Uterus (tissue), 4 donors: ENCODE data around the gene PTPRN2. TPM values are rescaled to one million over a fixed set of nuclear protein-coding genes. Genes with fewer than 3 reads are reported as not detected.

Experiments used
- DNase-seq, 2 donors: peaks; one replicate each; pipeline ENCODE4 v3.0.0-alpha.2; 2019 to 2020
- H3K27ac ChIP-seq, 2 donors: fragments of 200-600 bp; sonication (generic); 1 replicate in 1 of 2; 2 replicates in 1 of 2; pipeline ENCODE4 v1.5.1; 2016 to 2018
- H3K27me3 ChIP-seq, 2 donors: fragments of 200-600 bp; sonication (generic); one replicate each; pipeline ENCODE4 v1.5.1; 2018 to 2019; ENCODE audit warnings: control low read depth in 1 of 2
- H3K36me3 ChIP-seq, 2 donors: fragments of 200-600 bp; sonication (generic); one replicate each; pipeline ENCODE4 v1.5.1; 2019; ENCODE audit warnings: control low read depth in 1 of 2
- H3K4me1 ChIP-seq, 2 donors: fragments of 200-600 bp; sonication (generic); one replicate each; pipeline ENCODE4 v1.5.1; 2018 to 2019; ENCODE audit warnings: control low read depth in 1 of 2
- H3K4me3 ChIP-seq, 2 donors: fragments of 200-600 bp; sonication (generic); 1 replicate in 1 of 2; 2 replicates in 1 of 2; pipeline ENCODE4 v1.5.1; 2018 to 2019; ENCODE audit warnings: mild to moderate bottlenecking in 1 of 2
- H3K9me3 ChIP-seq, 2 donors: fragments of 200-600 bp; sonication (generic); one replicate each; pipeline ENCODE4 v1.5.1; 2019; ENCODE audit warnings: control low read depth in 1 of 2
- POLR2A ChIP-seq, 2 donors: fragments of 450-650 bp; IDR thresholded peaks; one replicate each; pipeline ENCODE4 v1.6.1; 2016; ENCODE audit warnings: antibody characterized with exemption in 2 of 2, mild to moderate bottlenecking in 1 of 2, moderate library complexity in 1 of 2
- intact Hi-C: fragments of 100-400 bp; cut with DNase I; formaldehyde crosslinking; loops from one replicate; pipeline ENCODE4 v1.15.1; 2023; ENCODE audit warnings: low total_unique reads
- total RNA-seq, 4 donors: library from RNA; depleted of rRNA in 3 of 4; stranded (reverse); fragments of >200 nt in 3 of 4; gene quantifications; one replicate each; pipeline versions ENCODE4 v1.1.0 to v1.2.4, GENCODE V29; 2014 to 2023
- TF ChIP-seq, protein P1 (sequence below), 4 experiments: fragments of 200-600 bp in 2 of 4; fragments of 450-650 bp in 2 of 4; sonication (generic) in 2 of 4; IDR thresholded peaks; one replicate each; pipeline ENCODE4 v1.5.1; 2016 to 2019; ENCODE audit warnings: antibody characterized with exemption in 4 of 4, mild to moderate bottlenecking in 2 of 4, moderate library complexity in 1 of 4
- donor health status: DM: yes; HTN: yes; CAD: no.

PTPRN2 gene
- total RNA-seq, 4 donors from 2014 or later = 1.2 to 5.2 (median 2.3) TPM

DNA sequence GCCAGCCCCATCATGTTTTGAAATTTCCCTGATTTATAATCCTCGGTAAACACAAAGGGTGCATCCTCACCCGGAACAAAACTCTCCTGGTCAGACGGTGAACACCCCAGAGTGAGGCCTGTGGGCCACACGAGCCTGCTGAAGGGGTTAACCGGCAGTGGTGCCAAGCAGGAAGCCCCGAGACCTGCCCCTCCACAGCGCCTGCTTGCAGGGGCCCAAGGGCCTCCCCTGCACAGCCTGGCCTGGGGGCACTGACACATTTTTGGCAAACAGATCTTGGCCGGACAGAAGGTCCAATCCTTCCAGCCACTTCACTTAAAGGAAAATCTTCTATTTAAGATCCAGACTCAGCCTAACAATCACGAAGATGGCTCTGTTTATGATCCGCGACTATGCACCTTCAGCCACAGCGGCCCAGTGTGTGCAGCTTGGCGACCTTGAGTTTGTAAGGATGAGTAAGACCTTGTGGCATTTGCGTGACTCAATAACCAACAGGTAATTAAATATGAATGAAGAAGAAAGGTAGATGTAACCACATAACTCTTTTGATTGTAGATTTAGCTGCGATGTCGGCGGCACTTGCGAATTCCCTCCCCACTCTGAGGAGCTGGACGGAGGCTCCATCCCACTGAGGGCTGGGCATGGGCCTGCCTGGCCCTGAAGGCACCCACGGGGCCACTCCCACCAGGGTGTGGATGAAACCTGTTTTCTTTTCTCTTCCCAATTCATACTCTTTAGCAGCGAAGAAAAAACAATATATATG is 922.6 kb downstream of the PTPRN2 start:
- TF ChIP-seq POLR2A (IDR thresholded peaks at IDR 0.05) = no peak
- TF ChIP-seq, protein P1, sequence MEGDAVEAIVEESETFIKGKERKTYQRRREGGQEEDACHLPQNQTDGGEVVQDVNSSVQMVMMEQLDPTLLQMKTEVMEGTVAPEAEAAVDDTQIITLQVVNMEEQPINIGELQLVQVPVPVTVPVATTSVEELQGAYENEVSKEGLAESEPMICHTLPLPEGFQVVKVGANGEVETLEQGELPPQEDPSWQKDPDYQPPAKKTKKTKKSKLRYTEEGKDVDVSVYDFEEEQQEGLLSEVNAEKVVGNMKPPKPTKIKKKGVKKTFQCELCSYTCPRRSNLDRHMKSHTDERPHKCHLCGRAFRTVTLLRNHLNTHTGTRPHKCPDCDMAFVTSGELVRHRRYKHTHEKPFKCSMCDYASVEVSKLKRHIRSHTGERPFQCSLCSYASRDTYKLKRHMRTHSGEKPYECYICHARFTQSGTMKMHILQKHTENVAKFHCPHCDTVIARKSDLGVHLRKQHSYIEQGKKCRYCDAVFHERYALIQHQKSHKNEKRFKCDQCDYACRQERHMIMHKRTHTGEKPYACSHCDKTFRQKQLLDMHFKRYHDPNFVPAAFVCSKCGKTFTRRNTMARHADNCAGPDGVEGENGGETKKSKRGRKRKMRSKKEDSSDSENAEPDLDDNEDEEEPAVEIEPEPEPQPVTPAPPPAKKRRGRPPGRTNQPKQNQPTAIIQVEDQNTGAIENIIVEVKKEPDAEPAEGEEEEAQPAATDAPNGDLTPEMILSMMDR (IDR thresholded peaks at IDR 0.05) = no peak
- H3K4me3 ChIP-seq = no peak overlapping the region
- intact Hi-C loops = no loop called here
- no peaks in the 10 kb centered on the region for H3K36me3 ChIP-seq
- no peaks in the 10 kb centered on the region for H3K9me3 ChIP-seq
- H3K27me3 ChIP-seq = no peaks in the 10 kb centered on the region
- DNase-seq = no peak
- H3K27ac ChIP-seq = no peak overlapping the region
- H3K4me1 ChIP-seq = no peaks in the 10 kb centered on the region

GRCh38 chr7:157664034-157664433 is 923.6 kb downstream of the PTPRN2 start:
- TF ChIP-seq, protein P1 (IDR thresholded peaks at IDR 0.05) = no peak
- TF ChIP-seq POLR2A (IDR thresholded peaks at IDR 0.05) = no peak

GRCh38 chr7:157662981-157663716 is 924.5 kb downstream of the PTPRN2 start:
- H3K36me3 ChIP-seq = no peaks in the 10 kb centered on the region
- H3K27ac ChIP-seq = no peak overlapping the region
- H3K9me3 ChIP-seq = no peaks in the 10 kb centered on the region
- intact Hi-C loops = no loop called here
- TF ChIP-seq, protein P1 (IDR thresholded peaks at IDR 0.05) = no peak
- H3K4me3 ChIP-seq = no peak overlapping the region
- H3K4me1 ChIP-seq = no peaks in the 10 kb centered on the region
- H3K27me3 ChIP-seq = no peaks in the 10 kb centered on the region
- no peak for DNase-seq

More at GRCh38 chr7:157664034-157664433, 923.6 kb downstream of the PTPRN2 start:
- H3K27ac ChIP-seq = no peak overlapping the region
- H3K9me3 ChIP-seq = no peaks in the 10 kb centered on the region
- no peaks in the 10 kb centered on the region for H3K27me3 ChIP-seq
- H3K36me3 ChIP-seq = no peaks in the 10 kb centered on the region
- intact Hi-C loops = no loop called here
- H3K4me1 ChIP-seq = no peaks in the 10 kb centered on the region
- no peak overlapping the region for H3K4me3 ChIP-seq
- DNase-seq = no peak

DNA sequence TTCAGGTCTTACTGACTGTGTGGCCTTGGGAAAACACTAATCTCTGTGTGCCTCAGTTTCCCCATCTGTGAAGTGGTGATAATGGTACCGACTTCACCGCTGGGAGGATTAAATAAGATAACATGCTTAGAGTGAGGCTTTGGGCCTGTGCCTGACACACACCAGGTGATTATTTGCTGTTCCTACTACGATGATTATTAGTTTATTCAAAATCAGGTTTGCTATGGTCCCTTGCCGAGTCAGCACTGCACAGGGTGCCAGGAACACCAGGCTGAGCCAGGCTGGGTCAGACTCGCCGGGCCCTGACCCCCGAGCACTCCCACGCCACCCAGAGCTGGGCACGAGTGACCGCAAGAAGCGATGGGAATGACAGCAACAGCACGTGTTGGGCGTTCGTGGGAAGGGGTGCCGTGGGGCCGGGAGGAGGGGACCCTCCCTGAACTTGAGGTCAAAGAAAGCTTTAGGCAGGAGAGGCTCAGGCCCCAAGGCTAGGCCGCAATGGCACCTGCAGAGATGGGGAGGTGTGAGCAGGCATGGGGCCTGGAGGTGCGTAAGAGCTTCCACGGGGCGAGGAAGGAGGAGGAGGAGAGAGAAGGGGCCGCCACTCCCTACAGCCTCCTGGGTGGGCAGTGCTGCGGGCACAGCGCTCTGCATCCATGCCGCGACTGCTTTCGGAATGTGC is 925.4 kb downstream of the PTPRN2 start:
- Histone ChIP-seq H3K36me3 (no peaks in the 10 kb centered on the region), H3K9me3 (no peaks in the 10 kb centered on the region), H3K4me3 (no peak overlapping the region), H3K4me1 (no peaks in the 10 kb centered on the region), H3K27ac (no peak overlapping the region), H3K27me3 (no peaks in the 10 kb centered on the region)
- TF ChIP-seq, protein P1 (IDR thresholded peaks at IDR 0.05) = no peak
- TF ChIP-seq POLR2A (IDR thresholded peaks at IDR 0.05) = no peak
- no peak for DNase-seq
- intact Hi-C loops = no loop called here

DNA sequence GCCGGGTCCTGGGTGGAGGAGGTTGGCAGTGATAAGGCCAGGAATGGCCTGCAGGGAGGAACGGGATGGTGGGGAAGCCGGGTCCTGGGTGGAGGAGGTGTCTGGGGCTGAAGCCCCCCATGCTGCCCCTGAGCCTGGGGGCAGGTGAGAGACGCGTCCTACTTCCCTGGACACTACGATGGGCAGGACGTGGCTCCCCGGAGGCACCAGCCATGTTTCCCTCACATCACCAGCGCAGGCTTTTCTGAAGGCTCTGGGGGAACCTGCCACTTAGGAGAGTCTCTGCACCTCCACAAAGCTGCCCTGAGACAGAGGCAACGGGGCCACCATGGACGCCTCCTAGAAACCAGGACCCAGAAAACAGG is 926.0 kb downstream of the PTPRN2 start:
- intact Hi-C loops = no loop called here
- no peak for DNase-seq
- TF ChIP-seq, protein P1 (IDR thresholded peaks at IDR 0.05) = no peak
- TF ChIP-seq POLR2A (IDR thresholded peaks at IDR 0.05) = no peak

More for the DNA sequence above, 926.0 kb downstream of the PTPRN2 start:
- no peaks in the 10 kb centered on the region for H3K4me1 ChIP-seq
- H3K36me3 ChIP-seq = no peaks in the 10 kb centered on the region
- H3K27me3 ChIP-seq = no peaks in the 10 kb centered on the region
- H3K9me3 ChIP-seq = no peaks in the 10 kb centered on the region
- H3K4me3 ChIP-seq = no peak overlapping the region
- no peak overlapping the region for H3K27ac ChIP-seq
